IMR-90 (cell line): ENCODE results near the gene SLC6A13. TPM values are rescaled to one million over a fixed set of nuclear protein-coding genes. Genes with fewer than 3 reads are reported as not detected.

Source experiments
- ATAC-seq: fragments of 200-7000 bp; cut with Tn5 transposase; 2 replicates; pipeline ENCODE4 v1.9.1; 2020; ENCODE audit warnings: low read depth, mild to moderate bottlenecking, moderate library complexity
- BruUV-seq: library from RNA; stranded (reverse); fragments of 400-500 nt; replicated peaks from 2 replicates; lab custom pipeline; 2021; lab: Mats Ljungman, UMichigan
- CTCF ChIA-PET: fragments of 300-600 bp; formaldehyde crosslinking; extraction: SDS; loops from one replicate; lab custom pipeline; 2021; ENCODE audit warnings: antibody characterized with exemption; lab: Yijun Ruan, JAX
- POLR2A ChIA-PET: fragments of 300-600 bp; sonication (Branson Sonifier 250); formaldehyde crosslinking; loops from one replicate; lab custom pipeline; 2022; ENCODE audit warnings: antibody characterized with exemption; ENCODE audit not compliant: unreplicated experiment; lab: Charles Lee
- DNase-seq: peaks from one replicate; pipeline ENCODE4 v3.0.0; 2013
- H2AFZ ChIP-seq: replicated peaks from 2 replicates; pipeline ENCODE3; 2013; ENCODE audit warnings: low read length, mild to moderate bottlenecking; ENCODE audit not compliant: poor library complexity
- H2AK5ac ChIP-seq: 2 replicates; pipeline ENCODE4 v1.6.1; 2013; ENCODE audit warnings: low read depth, low read length, inconsistent platforms
- H2AK9ac ChIP-seq: replicated peaks from 2 replicates; pipeline ENCODE3; 2013; ENCODE audit warnings: mild to moderate bottlenecking, low read depth, low read length, moderate library complexity; ENCODE audit not compliant: poor library complexity
- H2BK120ac ChIP-seq: 2 replicates; pipeline ENCODE4 v1.6.1; 2013; ENCODE audit warnings: low read depth, low read length, inconsistent platforms
- H2BK15ac ChIP-seq: 3 replicates; pipeline ENCODE4 v1.6.1; 2013; ENCODE audit warnings: low read depth, low read length, inconsistent platforms
- H2BK20ac ChIP-seq: 2 replicates; pipeline ENCODE4 v1.6.1; 2013; ENCODE audit warnings: low read depth, mild to moderate bottlenecking, inconsistent platforms, low read length, moderate library complexity
- H2BK5ac ChIP-seq: 2 replicates; pipeline ENCODE4 v1.6.1; 2013; ENCODE audit warnings: mild to moderate bottlenecking, low read depth, low read length, inconsistent platforms; ENCODE audit not compliant: poor library complexity, severe bottlenecking
- H3K14ac ChIP-seq: replicated peaks from 2 replicates; pipeline ENCODE4 v1.6.1; 2013; ENCODE audit warnings: low read depth, low read length, inconsistent platforms
- H3K18ac ChIP-seq: 2 replicates; pipeline ENCODE4 v1.6.1; 2013; ENCODE audit warnings: low read depth, low read length, control low read depth
- H3K23ac ChIP-seq: 2 replicates; pipeline ENCODE4 v1.6.1; 2013; ENCODE audit warnings: low read depth, low read length, inconsistent platforms
- H3K27ac ChIP-seq: 2 replicates; pipeline ENCODE4 v1.5.1; 2013; ENCODE audit warnings: mild to moderate bottlenecking, control low read depth, low read length; ENCODE audit not compliant: insufficient read depth
- H3K27me3 ChIP-seq: 2 replicates; pipeline ENCODE4 v1.6.1; 2013; ENCODE audit warnings: low read length; ENCODE audit not compliant: control insufficient read depth, insufficient read depth
- H3K36me3 ChIP-seq: 2 replicates; pipeline ENCODE4 v1.6.1; 2013; ENCODE audit warnings: low read length, mixed read lengths; ENCODE audit not compliant: control insufficient read depth, insufficient read depth
- H3K4ac ChIP-seq: 2 replicates; pipeline ENCODE4 v1.6.1; 2013; ENCODE audit warnings: low read depth, low read length, inconsistent platforms
- H3K4me1 ChIP-seq: 2 replicates; pipeline ENCODE4 v1.6.1; 2013; ENCODE audit warnings: low read length, mixed read lengths; ENCODE audit not compliant: control insufficient read depth, insufficient read depth
- H3K4me2 ChIP-seq: 2 replicates; pipeline ENCODE4 v1.6.1; 2013; ENCODE audit warnings: low read depth, mild to moderate bottlenecking, control low read depth, low read length, moderate library complexity
- H3K4me3 ChIP-seq: 2 replicates; pipeline ENCODE4 v1.5.1; 2013; ENCODE audit warnings: low read depth, mild to moderate bottlenecking, control low read depth, low read length, moderate library complexity; ENCODE audit not compliant: insufficient read depth
- H3K56ac ChIP-seq: 2 replicates; pipeline ENCODE4 v1.6.1; 2013; ENCODE audit warnings: low read length, inconsistent platforms; ENCODE audit not compliant: insufficient read depth; ENCODE audit errors: extremely low read depth
- H3K79me1 ChIP-seq, 2 experiments: 2 replicates each; pipeline ENCODE4 v1.6.1; 2013; ENCODE audit warnings: low read length in 2 of 2, inconsistent platforms in 1 of 2, low read depth in 1 of 2
- H3K9ac ChIP-seq: 2 replicates; pipeline ENCODE4 v1.6.1; 2013; ENCODE audit warnings: low read depth, low read length, control low read depth
- H3K9me1 ChIP-seq: 2 replicates; pipeline ENCODE4 v1.6.1; 2013; ENCODE audit warnings: low read length, inconsistent platforms; ENCODE audit not compliant: insufficient read depth
- H3K9me3 ChIP-seq: 2 replicates; pipeline ENCODE4 v1.6.1; 2013; ENCODE audit warnings: low read length; ENCODE audit not compliant: control insufficient read depth, insufficient read depth
- H4K20me1 ChIP-seq: 2 replicates; pipeline ENCODE4 v1.6.1; 2013; ENCODE audit warnings: low read length, inconsistent platforms; ENCODE audit not compliant: insufficient read depth
- H4K5ac ChIP-seq: 2 replicates; pipeline ENCODE4 v1.6.1; 2013; ENCODE audit warnings: mild to moderate bottlenecking, low read depth, low read length, control low read depth
- H4K8ac ChIP-seq, 2 experiments: 2 replicates each; pipeline ENCODE4 v1.6.1; 2013; ENCODE audit warnings: low read depth in 2 of 2, low read length in 2 of 2, control low read depth in 1 of 2, inconsistent platforms in 1 of 2
- H4K91ac ChIP-seq: 2 replicates; pipeline ENCODE4 v1.6.1; 2013; ENCODE audit warnings: low read depth, low read length, inconsistent platforms; ENCODE audit not compliant: insufficient read depth
- BHLHE40 ChIP-seq: fragments of 150-350 bp; IDR thresholded peaks from 2 replicates; pipeline ENCODE4 v1.6.1; 2016; ENCODE audit warnings: mild to moderate bottlenecking, low read depth, low read length
- CEBPB ChIP-seq: IDR thresholded peaks from 2 replicates; pipeline ENCODE4 v1.6.1; 2012; ENCODE audit warnings: low read depth, low read length, improper control_type of control experiment
- CHD1 ChIP-seq: IDR thresholded peaks from 2 replicates; pipeline ENCODE4 v1.6.1; 2012; ENCODE audit warnings: low read depth, low read length, improper control_type of control experiment
- CTCF ChIP-seq: conservative IDR thresholded peaks from 2 replicates; pipeline ENCODE4 v1.5.1; 2012; ENCODE audit warnings: mild to moderate bottlenecking, low read depth, low read length, improper control_type of control experiment
- FOS ChIP-seq: fragments of 150-350 bp; IDR thresholded peaks from 2 replicates; pipeline ENCODE4 v1.6.1; 2016; ENCODE audit warnings: low read depth, low read length
- MAFK ChIP-seq: IDR thresholded peaks from 2 replicates; pipeline ENCODE4 v1.6.1; 2012; ENCODE audit warnings: low read depth, low read length, improper control_type of control experiment
- MAZ ChIP-seq: IDR thresholded peaks from 2 replicates; pipeline ENCODE4 v1.6.1; 2012; ENCODE audit warnings: low read depth, mild to moderate bottlenecking, low read length, improper control_type of control experiment, moderate library complexity, borderline replicate concordance
- NFE2L2 ChIP-seq: fragments of 150-350 bp; IDR thresholded peaks from 2 replicates; pipeline ENCODE4 v1.6.1; 2016; ENCODE audit warnings: low read depth, mild to moderate bottlenecking, low read length
- RAD21 ChIP-seq: IDR thresholded peaks from 2 replicates; pipeline ENCODE4 v1.6.1; 2012; ENCODE audit warnings: low read length, improper control_type of control experiment
- RCOR1 ChIP-seq: IDR thresholded peaks from 2 replicates; pipeline ENCODE4 v1.6.1; 2012; ENCODE audit warnings: mild to moderate bottlenecking, low read length, improper control_type of control experiment; ENCODE audit not compliant: insufficient replicate concordance
- RFX5 ChIP-seq: IDR thresholded peaks from 2 replicates; pipeline ENCODE4 v1.8.0; 2012; ENCODE audit warnings: low read depth, mild to moderate bottlenecking, low read length, moderate library complexity
- USF2 ChIP-seq: fragments of 150-350 bp; IDR thresholded peaks from 2 replicates; pipeline ENCODE4 v1.6.1; 2017; ENCODE audit warnings: mild to moderate bottlenecking, antibody characterized with exemption, low read length, low read depth
- WGBS, 2 experiments: methylation state at CpG; one replicate each; pipeline versions ENCODE4 v1.1.5 to v1.1.7; 2013; ENCODE audit warnings: missing lambda C conversion rate in 2 of 2; ENCODE audit not compliant: insufficient read length in 1 of 2; ENCODE audit errors: extremely low coverage in 2 of 2; 5-methylcytosine and 5-hydroxymethylcytosine counted together
- dilution Hi-C: fragments of 300-500 bp; cut with HindIII; formaldehyde crosslinking; loops from one replicate; pipeline ENCODE4 v1.14.3; 2018; ENCODE audit warnings: low sequenced_read_pairs; ENCODE audit not compliant: unreplicated experiment
- in situ Hi-C: fragments of 300-500 bp; cut with MboI; formaldehyde crosslinking; loops from 3 replicates; pipeline ENCODE4 v1.14.3; 2019; ENCODE audit warnings: low sequenced_read_pairs, inconsistent platforms, mixed read lengths
- intact Hi-C: fragments of 100-400 bp; cut with micrococcal nuclease; formaldehyde crosslinking; loops from 2 replicates; pipeline ENCODE4 v1.10.0; 2022
- polyA plus RNA-seq, 3 experiments: library from polyadenylated mRNA; depleted of rRNA; stranded (reverse); fragments of >200 nt; gene quantifications; 2 replicates each; pipeline ENCODE4 v1.2.3, GENCODE V29; 2012; ENCODE audit warnings: low replicate concordance in 1 of 3
- total RNA-seq: library from RNA; depleted of rRNA; stranded (reverse); fragments of >200 nt; gene quantifications from 2 replicates; pipeline ENCODE4 v1.2.3, GENCODE V29; 2012

Gene SLC6A13
- total and polyA plus RNA-seq, 2 of the 4 experiments (the other 2 are of a cell fraction), result under 0.01 to 0.10 TPM

GRCh38 chr12:172732-173161 lies 89.9 kb downstream of the SLC6A13 start:
- no peak overlapping the region for H3K23ac ChIP-seq
- H2AK5ac ChIP-seq, result no peak overlapping the region
- no peak overlapping the region for H3K4me2 ChIP-seq
- H3K18ac ChIP-seq, result no peak overlapping the region
- H3K9ac ChIP-seq, result no peak overlapping the region
- dilution Hi-C loops (no loop called here), in situ Hi-C loops (no loop called here), intact Hi-C loops (no loop called here)
- H2AK9ac ChIP-seq, result no peak overlapping the region
- CTCF ChIA-PET, result no interaction called here
- H2BK20ac ChIP-seq, result no peak overlapping the region
- no peak overlapping the region for H4K5ac ChIP-seq
- H3K36me3 ChIP-seq, result no peaks in the 10 kb centered on the region
- no peak for TF ChIP-seq FOS
- no peak for TF ChIP-seq RCOR1
- TF ChIP-seq BHLHE40, result no peak
- TF ChIP-seq CTCF, result no peak
- TF ChIP-seq CEBPB, result no peak
- no peak for TF ChIP-seq USF2
- no peak for TF ChIP-seq NFE2L2
- no peak for TF ChIP-seq RFX5
- no peak for TF ChIP-seq MAZ
- no peak for TF ChIP-seq MAFK
- no peak for TF ChIP-seq CHD1
- TF ChIP-seq RAD21, result no peak
- no peaks in the 10 kb centered on the region for H3K9me3 ChIP-seq
- WGBS, 2 experiments, result 71% methylated on average over 7 of the region's 15 CpGs; no CpG with 5 or more reads in 1 of the 2 experiments
- no peak overlapping the region for H2AFZ ChIP-seq
- H3K14ac ChIP-seq, result no peak overlapping the region
- H3K27me3 ChIP-seq, result peaks cover 4% of the 10 kb centered on the region; the same call in 1 of the 2 replicates
- no peak overlapping the region for H2BK15ac ChIP-seq
- H3K4ac ChIP-seq, result no peak overlapping the region
- DNase-seq (no peak), ATAC-seq (no peak)
- H4K20me1 ChIP-seq, result no peaks in the 10 kb centered on the region
- H2BK5ac ChIP-seq, result no peak overlapping the region
- no peak overlapping the region for H2BK120ac ChIP-seq
- no peak overlapping the region for H3K27ac ChIP-seq
- BruUV-seq, result no TSS peak
- no peaks in the 10 kb centered on the region; a peak in 1 of 4 replicates for H3K79me1 ChIP-seq
- peaks cover 22% of the 10 kb centered on the region for H3K4me1 ChIP-seq
- no peak overlapping the region for H4K8ac ChIP-seq
- no peak overlapping the region for H3K56ac ChIP-seq
- peaks cover 14% of the 10 kb centered on the region for H3K9me1 ChIP-seq
- POLR2A ChIA-PET, result no interaction called here
- H4K91ac ChIP-seq, result no peak overlapping the region
- H3K4me3 ChIP-seq, result no peak overlapping the region
